ENCODE measurements around the gene NHERF2.

GRCh38 chr16:2036200-2036966 lies 9.7 kb downstream of the NHERF2 start:
- TF ChIP-seq GATA3 (IDR thresholded peaks at IDR 0.05; ENCODE audit: borderline replicate concordance) (no peak), EP300 (IDR thresholded peaks at IDR 0.05) (no peak), CTCF (IDR thresholded peaks at IDR 0.05) (no peak), USF2 (IDR thresholded peaks at IDR 0.05) (no peak), MAX (IDR thresholded peaks at IDR 0.05) (no peak), REST (IDR thresholded peaks at IDR 0.05) (no peak), CBX2 (IDR thresholded peaks at IDR 0.05; ENCODE audit: borderline replicate concordance, low read depth) (no peak), ZFP36 (IDR thresholded peaks at IDR 0.05; ENCODE audit: borderline replicate concordance, partially characterized antibody) (no peak), E2F6 (IDR thresholded peaks at IDR 0.05; ENCODE audit: borderline replicate concordance, low read depth) (no peak), POLR2A (IDR thresholded peaks at IDR 0.05; ENCODE audit: low read length) (no peak), PHF8 (IDR thresholded peaks at IDR 0.05; ENCODE audit: borderline replicate concordance, low read depth) (no peak), JUNB (IDR thresholded peaks at IDR 0.05) (no peak)
